Measurements from ENCODE around the gene RNF183.

DNA sequence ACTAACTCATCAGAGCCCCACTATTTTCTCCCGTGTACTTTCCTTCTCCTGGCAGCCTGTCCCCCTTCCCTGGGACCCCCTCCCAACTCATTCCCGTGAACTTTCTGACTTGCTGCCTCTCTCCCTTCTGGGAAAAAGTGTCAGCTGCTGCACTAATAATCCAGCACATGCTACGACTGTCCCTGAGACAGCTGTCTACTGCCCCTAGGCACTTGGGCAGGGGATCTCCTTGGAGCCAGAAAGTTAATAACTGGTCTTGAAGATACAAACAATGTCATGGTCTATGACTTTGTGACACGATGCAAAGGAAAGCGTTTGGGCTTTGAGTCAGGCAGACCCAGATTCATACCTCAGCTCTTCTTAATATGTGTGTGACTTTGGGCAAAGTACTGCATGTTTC is 10.1 kb upstream of the RNF183 start:
- TF ChIP-seq YY1 (IDR thresholded peaks at IDR 0.05; ENCODE audit: insufficient read depth, insufficient read length) = no peak
- no peak for TF ChIP-seq ZNF274 (IDR thresholded peaks at IDR 0.05; ENCODE audit: low read depth, low read length)

All from NT2/D1 (cell line).